ENCODE measurements around the gene MGAT4A.

The MGAT4A gene

GRCh38 chr2:98734823-98735260, 3.9 kb upstream of the MGAT4A start:
- no peaks in the 10 kb centered on the region for H3K36me3 ChIP-seq (replicated peaks in 1 of 2; ENCODE audit: control insufficient read depth in 2 of 2, insufficient read depth in 2 of 2, low read length in 2 of 2)
- no peak overlapping the region for H2BK5ac ChIP-seq (ENCODE audit: low read length)
- DNase-seq (ENCODE audit: low spot score) = no peak
- no peak overlapping the region for H3K4ac ChIP-seq (ENCODE audit: low read length)
- no peak overlapping the region for H3K4me2 ChIP-seq (ENCODE audit: insufficient read depth, low read length, poor library complexity, severe bottlenecking)
- H2AFZ ChIP-seq (ENCODE audit: low read length) = no peak overlapping the region
- H2BK12ac ChIP-seq (ENCODE audit: low read length) = no peak overlapping the region
- H2BK15ac ChIP-seq (ENCODE audit: low read length) = no peak overlapping the region
- no peak overlapping the region for H4K8ac ChIP-seq (ENCODE audit: low read depth, low read length)
- no peaks in the 10 kb centered on the region for H3K4me1 ChIP-seq (ENCODE audit: control insufficient read depth in 2 of 2, insufficient read depth in 1 of 2, low read depth in 1 of 2, low read length in 2 of 2)
- no peak overlapping the region for H2BK120ac ChIP-seq (ENCODE audit: low read depth, low read length)
- peaks cover 0 to 31% (median 6%) of the 10 kb centered on the region in 3 experiments for H3K27me3 ChIP-seq (ENCODE audit: control insufficient read depth in 3 of 3, insufficient read depth in 3 of 3, low read depth in 1 of 3, low read length in 3 of 3)
- H3K14ac ChIP-seq (ENCODE audit: low read length) = no peak overlapping the region
- H4K91ac ChIP-seq (ENCODE audit: low read depth, low read length, poor library complexity) = no peak overlapping the region
- no peak overlapping the region for H3K23ac ChIP-seq (ENCODE audit: low read depth, low read length, poor library complexity)
- H3K79me1 ChIP-seq (ENCODE audit: low read depth, low read length) = no peaks in the 10 kb centered on the region
- H3K4me3 ChIP-seq (ENCODE audit: low read length in 2 of 2) = no peak overlapping the region
- no peak overlapping the region for H3K18ac ChIP-seq (ENCODE audit: low read length)
- H2AK5ac ChIP-seq (ENCODE audit: low read depth, low read length) = no peak overlapping the region
- no peak overlapping the region for H3K9ac ChIP-seq (ENCODE audit: low read depth, low read length, poor library complexity)
- WGBS, 2 donors (ENCODE audit: extremely low coverage in 2 of 2, insufficient read length in 2 of 2, insufficient replicate concordance in 1 of 2) = no CpG with 5 or more reads among the region's 2 CpGs
- peaks cover 0 to 2% of the 10 kb centered on the region in 2 donors for H3K9me3 ChIP-seq (replicated peaks in 1 of 2; ENCODE audit: control insufficient read depth in 2 of 2, insufficient read depth in 1 of 2, low read depth in 1 of 2, low read length in 2 of 2)
- H3K27ac ChIP-seq (replicated peaks; ENCODE audit: low read length) = no peak overlapping the region

GRCh38 chr2:98734162-98734561, 3.2 kb upstream of the MGAT4A start:
- no peak overlapping the region for H3K4ac ChIP-seq (ENCODE audit: low read length)
- no CpG with 5 or more reads among the region's 3 CpGs for WGBS, 2 donors (ENCODE audit: extremely low coverage in 2 of 2, insufficient read length in 2 of 2, insufficient replicate concordance in 1 of 2)
- H4K8ac ChIP-seq (ENCODE audit: low read depth, low read length) = no peak overlapping the region
- H2BK120ac ChIP-seq (ENCODE audit: low read depth, low read length) = no peak overlapping the region
- H3K9me3 ChIP-seq (replicated peaks in 1 of 2; ENCODE audit: control insufficient read depth in 2 of 2, insufficient read depth in 1 of 2, low read depth in 1 of 2, low read length in 2 of 2) = peaks cover 0 to 2% of the 10 kb centered on the region in 2 donors
- no peak overlapping the region for H2BK12ac ChIP-seq (ENCODE audit: low read length)
- H4K91ac ChIP-seq (ENCODE audit: low read depth, low read length, poor library complexity) = no peak overlapping the region
- H2AFZ ChIP-seq (ENCODE audit: low read length) = no peak overlapping the region
- H3K18ac ChIP-seq (ENCODE audit: low read length) = no peak overlapping the region
- H3K9ac ChIP-seq (ENCODE audit: low read depth, low read length, poor library complexity) = no peak overlapping the region
- no peak for DNase-seq (ENCODE audit: low spot score)
- H3K4me3 ChIP-seq (ENCODE audit: low read length in 2 of 2) = no peak overlapping the region
- H3K4me1 ChIP-seq (ENCODE audit: control insufficient read depth in 2 of 2, insufficient read depth in 1 of 2, low read depth in 1 of 2, low read length in 2 of 2) = no peaks in the 10 kb centered on the region
- no peak overlapping the region for H2AK5ac ChIP-seq (ENCODE audit: low read depth, low read length)
- no peak overlapping the region for H3K27ac ChIP-seq (replicated peaks; ENCODE audit: low read length)
- H3K23ac ChIP-seq (ENCODE audit: low read depth, low read length, poor library complexity) = no peak overlapping the region
- no peak overlapping the region for H3K4me2 ChIP-seq (ENCODE audit: insufficient read depth, low read length, poor library complexity, severe bottlenecking)
- H3K79me1 ChIP-seq (ENCODE audit: low read depth, low read length) = no peaks in the 10 kb centered on the region
- no peaks in the 10 kb centered on the region for H3K36me3 ChIP-seq (replicated peaks in 1 of 2; ENCODE audit: control insufficient read depth in 2 of 2, insufficient read depth in 2 of 2, low read length in 2 of 2)
- H2BK15ac ChIP-seq (ENCODE audit: low read length) = no peak overlapping the region
- no peak overlapping the region for H3K14ac ChIP-seq (ENCODE audit: low read length)
- no peak overlapping the region for H2BK5ac ChIP-seq (ENCODE audit: low read length)
- peaks cover 0 to 35% (median 10%) of the 10 kb centered on the region in 3 experiments for H3K27me3 ChIP-seq (ENCODE audit: control insufficient read depth in 3 of 3, insufficient read depth in 3 of 3, low read depth in 1 of 3, low read length in 3 of 3)

- Histone ChIP-seq H2BK5ac (ENCODE audit: low read length) (no peak overlapping the region), H3K9me3 (replicated peaks in 1 of 2; ENCODE audit: control insufficient read depth in 2 of 2, insufficient read depth in 1 of 2, low read depth in 1 of 2, low read length in 2 of 2) (no peaks in the 10 kb centered on the region), H3K9ac (ENCODE audit: low read depth, low read length, poor library complexity) (no peak overlapping the region), H2BK15ac (ENCODE audit: low read length) (no peak overlapping the region), H3K4me2 (ENCODE audit: insufficient read depth, low read length, poor library complexity, severe bottlenecking) (no peak overlapping the region), H3K4ac (ENCODE audit: low read length) (no peak overlapping the region), H3K14ac (ENCODE audit: low read length) (no peak overlapping the region), H2BK12ac (ENCODE audit: low read length) (no peak overlapping the region), H4K8ac (ENCODE audit: low read depth, low read length) (no peak overlapping the region), H3K4me3 (ENCODE audit: low read length in 2 of 2) (peak overlapping the region in 1 of 2 donors; percentile 46), H3K4me1 (ENCODE audit: control insufficient read depth in 2 of 2, insufficient read depth in 1 of 2, low read depth in 1 of 2, low read length in 2 of 2) (no peaks in the 10 kb centered on the region), H2AK5ac (ENCODE audit: low read depth, low read length) (no peak overlapping the region), H3K27me3 (ENCODE audit: control insufficient read depth in 3 of 3, insufficient read depth in 3 of 3, low read depth in 1 of 3, low read length in 3 of 3) (peaks cover 0 to 46% (median 11%) of the 10 kb centered on the region in 3 experiments), H3K23ac (ENCODE audit: low read depth, low read length, poor library complexity) (no peak overlapping the region), H2BK120ac (ENCODE audit: low read depth, low read length) (no peak overlapping the region), H3K27ac (replicated peaks; ENCODE audit: low read length) (no peak overlapping the region), H3K18ac (ENCODE audit: low read length) (no peak overlapping the region), H3K36me3 (replicated peaks in 1 of 2; ENCODE audit: control insufficient read depth in 2 of 2, insufficient read depth in 2 of 2, low read length in 2 of 2) (no peaks in the 10 kb centered on the region), H4K91ac (ENCODE audit: low read depth, low read length, poor library complexity) (no peak overlapping the region), H3K79me1 (ENCODE audit: low read depth, low read length) (no peaks in the 10 kb centered on the region), H2AFZ (ENCODE audit: low read length) (no peak overlapping the region)
- DNase-seq (ENCODE audit: low spot score) = no peak
- WGBS, 2 donors (ENCODE audit: extremely low coverage in 2 of 2, insufficient read length in 2 of 2, insufficient replicate concordance in 1 of 2) = no CpG with 5 or more reads among the region's 8 CpGs
These were observed 1.6 kb upstream of the MGAT4A start for GRCh38 chr2:98732430-98733051.

GRCh38 chr2:98731894-98732349, 990 bp upstream of the MGAT4A start:
- H2BK15ac ChIP-seq (ENCODE audit: low read length) = no peak overlapping the region

More at GRCh38 chr2:98731894-98732349, 990 bp upstream of the MGAT4A start:
- no peak overlapping the region for H3K23ac ChIP-seq (ENCODE audit: low read depth, low read length, poor library complexity)
- H3K27me3 ChIP-seq (ENCODE audit: control insufficient read depth in 3 of 3, insufficient read depth in 3 of 3, low read depth in 1 of 3, low read length in 3 of 3) = peaks cover 0 to 52% (median 11%) of the 10 kb centered on the region in 3 experiments
- no CpG with 5 or more reads among the region's 6 CpGs for WGBS, 2 donors (ENCODE audit: extremely low coverage in 2 of 2, insufficient read length in 2 of 2, insufficient replicate concordance in 1 of 2)
- H2BK12ac ChIP-seq (ENCODE audit: low read length) = no peak overlapping the region
- H3K9ac ChIP-seq (ENCODE audit: low read depth, low read length, poor library complexity) = no peak overlapping the region
- H3K4me1 ChIP-seq (ENCODE audit: control insufficient read depth in 2 of 2, insufficient read depth in 1 of 2, low read depth in 1 of 2, low read length in 2 of 2) = no peaks in the 10 kb centered on the region
- H2AK5ac ChIP-seq (ENCODE audit: low read depth, low read length) = no peak overlapping the region
- peak overlapping the region; percentile 67 for H3K4me2 ChIP-seq (ENCODE audit: insufficient read depth, low read length, poor library complexity, severe bottlenecking)
- peak overlapping the region; percentile 98 for H2AFZ ChIP-seq (ENCODE audit: low read length)
- DNase-seq (ENCODE audit: low spot score) = no peak
- H3K4ac ChIP-seq (ENCODE audit: low read length) = no peak overlapping the region
- no peak overlapping the region for H3K18ac ChIP-seq (ENCODE audit: low read length)
- no peaks in the 10 kb centered on the region for H3K9me3 ChIP-seq (replicated peaks in 1 of 2; ENCODE audit: control insufficient read depth in 2 of 2, insufficient read depth in 1 of 2, low read depth in 1 of 2, low read length in 2 of 2)
- H4K8ac ChIP-seq (ENCODE audit: low read depth, low read length) = no peak overlapping the region
- H3K36me3 ChIP-seq (replicated peaks in 1 of 2; ENCODE audit: control insufficient read depth in 2 of 2, insufficient read depth in 2 of 2, low read length in 2 of 2) = no peaks in the 10 kb centered on the region
- no peak overlapping the region for H2BK120ac ChIP-seq (ENCODE audit: low read depth, low read length)
- peak overlapping the region; percentile 55 to 81 for H3K4me3 ChIP-seq (ENCODE audit: low read length in 2 of 2)
- no peaks in the 10 kb centered on the region for H3K79me1 ChIP-seq (ENCODE audit: low read depth, low read length)
- no peak overlapping the region for H3K27ac ChIP-seq (replicated peaks; ENCODE audit: low read length)
- no peak overlapping the region for H2BK5ac ChIP-seq (ENCODE audit: low read length)
- no peak overlapping the region for H4K91ac ChIP-seq (ENCODE audit: low read depth, low read length, poor library complexity)
- no peak overlapping the region for H3K14ac ChIP-seq (ENCODE audit: low read length)

Measured in neuronal stem cell (in vitro differentiated cells).